Activated T-cell treated with anti-CD3 and anti-CD28 coated beads, Interleukin-2, amount 50 U/mL, for 4 hours (primary cell): Measurements from ENCODE around the gene LMF1. TPM values are rescaled to one million over a fixed set of nuclear protein-coding genes. Genes with fewer than 3 reads are reported as not detected.
"Not testable (repeated sequence)": the region's sequence is repeated elsewhere in the genome, so short reads cannot be mapped to it uniquely, and the experiment has no call there.

Experiments
- ATAC-seq, 2 donors: fragments of 200-7000 bp; cut with Tn5 transposase; one replicate each; pipeline ENCODE4 v1.10.0; 2021
- DNase-seq: peaks from one replicate; pipeline ENCODE4 v3.0.0-alpha.2; 2020
- H3K27me3 Mint-ChIP-seq: one replicate; pipeline ENCODE4 v1.8.0; 2021; ENCODE audit warnings: low read depth, mixed read lengths
- H3K36me3 Mint-ChIP-seq: one replicate; pipeline ENCODE4 v1.8.0; 2022; ENCODE audit warnings: mixed read lengths; ENCODE audit not compliant: insufficient read depth
- H3K4me1 Mint-ChIP-seq: one replicate; pipeline ENCODE4 v1.8.0; 2021; ENCODE audit warnings: low read depth, mixed read lengths
- H3K4me3 Mint-ChIP-seq: one replicate; pipeline ENCODE4 v1.8.0; 2021; ENCODE audit warnings: mild to moderate bottlenecking, moderate library complexity, mixed read lengths
- H3K9me3 Mint-ChIP-seq: one replicate; pipeline ENCODE4 v1.8.0; 2021; ENCODE audit warnings: mixed read lengths
- total RNA-seq, 3 donors: library from RNA; stranded (reverse); gene quantifications; one replicate each; pipeline ENCODE4 v1.2.1, GENCODE V29; 2021

The LMF1 gene
- total RNA-seq, 3 donors from 2014 or later, result 7.7 to 9.9 (median 9.3) TPM

GRCh38 chr16:845351-845745 lies 125.4 kb downstream of the LMF1 start:
- no peak for ATAC-seq

GRCh38 chr16:844638-845350 lies 126.0 kb downstream of the LMF1 start:
- H3K36me3 Mint-ChIP-seq, result no peaks in the 10 kb centered on the region
- ATAC-seq (no peak), DNase-seq (no peak)
- H3K9me3 Mint-ChIP-seq, result no peaks in the 10 kb centered on the region
- H3K27me3 Mint-ChIP-seq, result no peaks in the 10 kb centered on the region
- H3K4me3 Mint-ChIP-seq, result no peak overlapping the region
- no peaks in the 10 kb centered on the region for H3K4me1 Mint-ChIP-seq

More at GRCh38 chr16:845351-845745, 125.4 kb downstream of the LMF1 start:
- H3K9me3 Mint-ChIP-seq, result no peaks in the 10 kb centered on the region
- no peak for DNase-seq
- H3K27me3 Mint-ChIP-seq, result no peaks in the 10 kb centered on the region
- no peaks in the 10 kb centered on the region for H3K4me1 Mint-ChIP-seq
- H3K36me3 Mint-ChIP-seq, result no peaks in the 10 kb centered on the region
- H3K4me3 Mint-ChIP-seq, result no peak overlapping the region

- no peak for ATAC-seq
- Mint-ChIP-seq H3K27me3 (no peaks in the 10 kb centered on the region), H3K9me3 (no peaks in the 10 kb centered on the region), H3K36me3 (no peaks in the 10 kb centered on the region), H3K4me1 (no peaks in the 10 kb centered on the region), H3K4me3 (no peak overlapping the region)
- no peak for DNase-seq
Observed at GRCh38 chr16:843771-844170, 127.0 kb downstream of the LMF1 start.

- H3K36me3 Mint-ChIP-seq, result no peaks in the 10 kb centered on the region
- no peaks in the 10 kb centered on the region for H3K9me3 Mint-ChIP-seq
- no peak overlapping the region for H3K4me3 Mint-ChIP-seq
- no peaks in the 10 kb centered on the region for H3K27me3 Mint-ChIP-seq
- ATAC-seq (no peak), DNase-seq (no peak)
- H3K4me1 Mint-ChIP-seq, result no peaks in the 10 kb centered on the region
Observed at GRCh38 chr16:842711-843560, 127.8 kb downstream of the LMF1 start.

- H3K4me3 Mint-ChIP-seq, result no peak overlapping the region
- no peaks in the 10 kb centered on the region for H3K27me3 Mint-ChIP-seq
- ATAC-seq (peak in 1 of 2 donors; percentile 34), DNase-seq (no peak)
- no peaks in the 10 kb centered on the region for H3K36me3 Mint-ChIP-seq
- H3K4me1 Mint-ChIP-seq, result no peaks in the 10 kb centered on the region
- H3K9me3 Mint-ChIP-seq, result no peaks in the 10 kb centered on the region
Observed at GRCh38 chr16:842061-842476, 128.7 kb downstream of the LMF1 start.

GRCh38 chr16:841455-842060 lies 129.2 kb downstream of the LMF1 start:
- H3K9me3 Mint-ChIP-seq, result peaks cover under 1% of the 10 kb centered on the region
- no peak for DNase-seq
- H3K36me3 Mint-ChIP-seq, result no peaks in the 10 kb centered on the region
- no peaks in the 10 kb centered on the region for H3K4me1 Mint-ChIP-seq
- H3K27me3 Mint-ChIP-seq, result no peaks in the 10 kb centered on the region
- ATAC-seq, result no peak
- no peak overlapping the region for H3K4me3 Mint-ChIP-seq

GRCh38 chr16:840561-841454 lies 130.0 kb downstream of the LMF1 start:
- no peak for DNase-seq
- H3K9me3 Mint-ChIP-seq, result peaks cover 6% of the 10 kb centered on the region
- H3K36me3 Mint-ChIP-seq, result no peaks in the 10 kb centered on the region
- no peaks in the 10 kb centered on the region for H3K4me1 Mint-ChIP-seq
- no peaks in the 10 kb centered on the region for H3K27me3 Mint-ChIP-seq
- ATAC-seq, result no peak
- no peak overlapping the region for H3K4me3 Mint-ChIP-seq

- H3K4me3 Mint-ChIP-seq, result no peak overlapping the region
- ATAC-seq (no peak), DNase-seq (no peak)
- peaks cover 6% of the 10 kb centered on the region for H3K9me3 Mint-ChIP-seq
- H3K36me3 Mint-ChIP-seq, result no peaks in the 10 kb centered on the region
- H3K27me3 Mint-ChIP-seq, result no peaks in the 10 kb centered on the region
- H3K4me1 Mint-ChIP-seq, result no peaks in the 10 kb centered on the region
Observed at GRCh38 chr16:839643-840408, 131.0 kb downstream of the LMF1 start.

- Mint-ChIP-seq H3K4me3 (no peak overlapping the region), H3K27me3 (no peaks in the 10 kb centered on the region), H3K9me3 (peaks cover 6% of the 10 kb centered on the region), H3K36me3 (no peaks in the 10 kb centered on the region), H3K4me1 (no peaks in the 10 kb centered on the region)
- DNase-seq (no peak), ATAC-seq (no peak)
Observed at GRCh38 chr16:838741-839140, 132.0 kb downstream of the LMF1 start.

GRCh38 chr16:836822-837221 lies 134.0 kb downstream of the LMF1 start:
- not testable (repeated sequence) for H3K27me3 Mint-ChIP-seq, ATAC-seq, H3K36me3 Mint-ChIP-seq

GRCh38 chr16:836221-836620 lies 134.6 kb downstream of the LMF1 start:
- H3K36me3 Mint-ChIP-seq, result no peaks in the 10 kb centered on the region
- no peak overlapping the region for H3K4me3 Mint-ChIP-seq
- peaks cover 6% of the 10 kb centered on the region for H3K9me3 Mint-ChIP-seq
- ATAC-seq (no peak), DNase-seq (no peak)
- H3K27me3 Mint-ChIP-seq, result no peaks in the 10 kb centered on the region
- no peaks in the 10 kb centered on the region for H3K4me1 Mint-ChIP-seq

More at GRCh38 chr16:836822-837221, 134.0 kb downstream of the LMF1 start:
- not testable (repeated sequence) for DNase-seq, H3K4me1 Mint-ChIP-seq, H3K9me3 Mint-ChIP-seq, H3K4me3 Mint-ChIP-seq

GRCh38 chr16:835373-835772 lies 135.4 kb downstream of the LMF1 start:
- Mint-ChIP-seq H3K9me3 (peaks cover 6% of the 10 kb centered on the region), H3K4me1 (no peaks in the 10 kb centered on the region), H3K36me3 (no peaks in the 10 kb centered on the region), H3K27me3 (peaks cover under 1% of the 10 kb centered on the region), H3K4me3 (no peak overlapping the region)
- DNase-seq (no peak), ATAC-seq (no peak)

- peaks cover 11% of the 10 kb centered on the region for H3K27me3 Mint-ChIP-seq
- no peaks in the 10 kb centered on the region for H3K36me3 Mint-ChIP-seq
- ATAC-seq (no peak), DNase-seq (no peak)
- H3K9me3 Mint-ChIP-seq, result peaks cover 6% of the 10 kb centered on the region
- H3K4me1 Mint-ChIP-seq, result no peaks in the 10 kb centered on the region
- H3K4me3 Mint-ChIP-seq, result no peak overlapping the region
Observed at GRCh38 chr16:833411-833810, 137.4 kb downstream of the LMF1 start.
